Smooth muscle cell (in vitro differentiated cells): ENCODE measurements around the gene COX6B2. TPM values are rescaled to one million over a fixed set of nuclear protein-coding genes. Genes with fewer than 3 reads are reported as not detected.

Experiments used
- DNase-seq: peaks from one replicate; lab custom pipeline; 2025; ENCODE audit not compliant: unreplicated experiment; lab: John Stamatoyannopoulos, UW
- H2AFZ ChIP-seq: fragments of 200-600 bp; sonication (generic); 2 replicates; pipeline ENCODE4 v1.6.0; 2016; ENCODE audit warnings: antibody characterized with exemption, low read depth, mild to moderate bottlenecking
- H3F3A ChIP-seq: fragments of 200-600 bp; sonication (generic); 2 replicates; pipeline ENCODE4 v1.6.0; 2017; ENCODE audit warnings: antibody characterized with exemption, low read depth
- H3K27ac ChIP-seq: fragments of 200-600 bp; sonication (generic); 2 replicates; pipeline ENCODE4 v1.5.1; 2016; ENCODE audit warnings: low read depth, mild to moderate bottlenecking
- H3K27me3 ChIP-seq: fragments of 200-600 bp; sonication (generic); 2 replicates; pipeline ENCODE4 v1.6.1; 2016; ENCODE audit warnings: low read depth, mild to moderate bottlenecking
- H3K36me3 ChIP-seq: fragments of 200-600 bp; sonication (generic); 2 replicates; pipeline ENCODE4 v1.5.1; 2016; ENCODE audit warnings: low read depth
- H3K4me1 ChIP-seq: fragments of 200-600 bp; sonication (generic); 2 replicates; pipeline ENCODE4 v1.5.1; 2016; ENCODE audit warnings: low read depth
- H3K4me2 ChIP-seq: fragments of 200-600 bp; sonication (generic); 2 replicates; pipeline ENCODE4 v1.6.0; 2016; ENCODE audit warnings: mild to moderate bottlenecking
- H3K4me3 ChIP-seq: fragments of 200-600 bp; sonication (generic); 2 replicates; pipeline ENCODE4 v1.5.1; 2016; ENCODE audit warnings: mild to moderate bottlenecking
- H3K79me2 ChIP-seq: fragments of 200-600 bp; sonication (generic); 2 replicates; pipeline ENCODE4 v1.6.0; 2016; ENCODE audit warnings: low read depth, mild to moderate bottlenecking
- H3K9ac ChIP-seq: fragments of 200-600 bp; sonication (generic); 2 replicates; pipeline ENCODE4 v1.6.0; 2016; ENCODE audit warnings: low read depth
- H3K9me3 ChIP-seq: fragments of 200-600 bp; sonication (generic); replicated peaks from 2 replicates; pipeline ENCODE4 v1.5.1; 2016; ENCODE audit warnings: low read depth
- H4K20me1 ChIP-seq: fragments of 200-600 bp; sonication (generic); 2 replicates; pipeline ENCODE4 v1.6.0; 2016; ENCODE audit warnings: low read depth
- CTCF ChIP-seq: fragments of 200-600 bp; sonication (generic); IDR thresholded peaks from 2 replicates; pipeline ENCODE4 v1.5.1; 2017; ENCODE audit warnings: borderline replicate concordance, mild to moderate bottlenecking, antibody characterized with exemption; ENCODE audit not compliant: insufficient read depth, poor library complexity, severe bottlenecking
- WGBS: methylation state at CpG from one replicate; pipeline ENCODE4 v1.1.7; 2016; ENCODE audit warnings: low lambda C conversion rate; 5-methylcytosine and 5-hydroxymethylcytosine counted together
- polyA plus RNA-seq: library from polyadenylated mRNA; unstranded; fragments of >200 nt; fragmentation: Nextera tagmentation; extraction: Ambion mirVana; gene quantifications from 2 replicates; pipeline ENCODE4 v1.2.1, GENCODE V29; 2016
- total RNA-seq: library from RNA; depleted of rRNA; stranded (reverse); fragments of >200 nt; gene quantifications from 2 replicates; pipeline ENCODE4 v1.2.3, GENCODE V29; 2014

The COX6B2 gene
- total and polyA plus RNA-seq, 2 experiments from 2014 or later = 0.18 to 1.7 TPM

DNA sequence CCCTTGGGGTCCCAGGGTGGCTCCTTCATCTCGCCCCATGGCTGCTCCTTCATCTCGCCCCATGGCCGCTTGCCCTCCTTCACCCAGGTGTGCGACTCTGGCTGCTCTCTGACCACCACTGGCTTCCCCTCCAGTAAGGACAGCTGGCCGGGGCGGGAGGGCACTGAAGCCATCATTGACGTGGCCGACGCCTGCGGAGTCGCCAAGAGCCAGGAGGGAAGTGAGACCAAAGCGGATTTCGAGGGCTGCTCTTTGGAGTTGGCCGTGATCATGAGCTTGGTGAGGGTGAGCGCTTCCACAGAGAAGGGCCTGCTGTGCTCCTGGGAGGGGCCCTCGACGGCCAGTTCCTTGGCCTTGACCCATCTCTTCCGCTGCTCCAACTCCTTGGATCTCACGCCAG, 4.0 kb upstream of the COX6B2 start:
- Histone ChIP-seq H3K4me2 (no peak overlapping the region), H4K20me1 (no peaks in the 10 kb centered on the region), H3K36me3 (no peaks in the 10 kb centered on the region), H3K4me1 (peaks cover 6% of the 10 kb centered on the region), H2AFZ (no peak overlapping the region), H3K9ac (no peak overlapping the region), H3K79me2 (no peaks in the 10 kb centered on the region), H3K9me3 (no peaks in the 10 kb centered on the region), H3K27me3 (peaks cover 5% of the 10 kb centered on the region), H3F3A (no peaks in the 10 kb centered on the region), H3K27ac (no peak overlapping the region), H3K4me3 (no peak overlapping the region)
- WGBS = 92% methylated on average over 16 of the region's 19 CpGs
- no peak for DNase-seq
- TF ChIP-seq CTCF = no peak

DNA sequence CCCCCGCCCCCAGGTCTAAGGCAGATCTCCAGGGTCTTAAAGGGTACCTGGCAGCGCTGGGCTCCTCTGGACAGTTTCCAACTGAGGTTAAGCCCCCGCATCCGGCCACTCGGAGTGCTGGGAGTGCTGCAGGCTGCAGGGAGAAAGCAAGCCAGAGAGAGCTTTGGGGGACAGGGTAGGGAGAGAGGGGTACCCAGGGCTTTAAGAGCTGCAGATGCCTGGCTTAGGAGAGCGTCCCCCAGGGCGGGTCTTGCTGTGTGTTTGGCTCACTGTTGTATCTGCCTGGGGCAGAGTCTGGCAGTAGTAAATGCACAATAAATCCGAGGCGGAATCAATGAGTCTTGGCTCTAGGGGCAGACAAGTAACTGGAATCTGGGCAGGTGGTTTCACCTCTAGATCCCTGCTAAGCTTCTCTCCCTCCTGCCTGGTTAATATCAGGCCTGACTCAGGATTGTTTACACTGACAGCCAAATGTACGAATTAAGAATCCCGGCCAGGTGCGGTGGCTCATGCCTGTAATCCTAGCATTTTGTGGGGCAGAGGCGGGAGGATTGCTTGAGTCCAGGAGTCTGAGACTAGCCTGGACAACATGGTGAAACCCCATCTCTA, 798 bp upstream of the COX6B2 start:
- Histone ChIP-seq H3K9me3 (no peaks in the 10 kb centered on the region), H3K79me2 (no peaks in the 10 kb centered on the region), H2AFZ (no peak overlapping the region), H3K27me3 (peaks cover 20% of the 10 kb centered on the region), H3F3A (no peaks in the 10 kb centered on the region), H4K20me1 (no peaks in the 10 kb centered on the region), H3K4me2 (no peak overlapping the region), H3K9ac (no peak overlapping the region), H3K4me3 (no peak overlapping the region), H3K27ac (no peak overlapping the region), H3K4me1 (no peaks in the 10 kb centered on the region), H3K36me3 (no peaks in the 10 kb centered on the region)
- DNase-seq = no peak
- TF ChIP-seq CTCF = no peak
- 40% methylated on average over 13 of the region's 13 CpGs for WGBS

DNA sequence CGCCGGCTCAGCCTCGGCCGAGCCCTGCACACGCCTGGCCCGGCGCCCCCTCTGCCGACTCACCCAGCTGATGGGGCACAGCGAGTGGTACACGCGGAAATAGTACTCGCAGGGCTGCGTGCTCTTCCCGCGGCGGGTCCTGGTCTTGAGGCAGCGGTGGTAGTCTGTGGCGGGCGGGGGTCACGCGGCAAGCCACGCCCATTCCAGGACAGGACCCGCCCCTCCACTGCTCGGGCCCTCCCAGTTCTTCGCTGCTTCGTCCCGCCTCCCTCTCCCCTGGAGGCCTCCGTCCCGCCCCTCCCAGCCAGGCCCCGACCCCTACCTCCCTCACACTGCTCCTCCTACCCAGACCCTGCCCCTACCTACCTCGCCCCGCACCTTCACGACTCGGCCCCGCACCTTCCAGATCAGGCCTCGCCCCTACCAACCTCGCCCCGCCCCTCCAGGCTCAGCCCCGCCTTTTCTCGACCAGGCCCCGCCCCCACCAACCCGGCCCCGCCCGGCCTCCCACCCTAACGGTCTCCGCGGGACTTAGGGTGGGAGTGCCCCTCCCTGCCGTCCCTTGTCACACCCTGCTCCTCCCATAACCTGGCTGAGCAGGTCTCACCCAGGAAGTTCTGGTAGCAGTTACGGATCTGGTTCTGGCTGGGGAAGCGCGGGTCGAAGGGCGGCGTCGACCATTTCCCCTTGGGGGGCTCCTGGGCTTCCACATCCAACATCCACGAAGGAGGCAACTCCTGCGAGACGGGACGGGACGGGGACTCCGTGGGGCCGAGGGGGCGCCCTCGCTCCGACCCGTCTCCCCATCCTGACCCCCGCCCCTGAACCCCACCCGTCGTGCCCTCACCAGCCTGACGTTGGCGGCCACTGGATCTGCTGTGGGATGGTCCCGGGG, 469 bp downstream of the COX6B2 start:
- 3% methylated on average over 43 of the region's 72 CpGs for WGBS
- TF ChIP-seq CTCF = no peak
- H3K4me1 ChIP-seq = no peaks in the 10 kb centered on the region
- DNase-seq = peak; percentile 71
- H3K9ac ChIP-seq = no peak overlapping the region
- H2AFZ ChIP-seq = no peak overlapping the region
- no peaks in the 10 kb centered on the region for H3F3A ChIP-seq
- no peaks in the 10 kb centered on the region for H4K20me1 ChIP-seq
- H3K27ac ChIP-seq = no peak overlapping the region
- no peaks in the 10 kb centered on the region for H3K9me3 ChIP-seq
- H3K36me3 ChIP-seq = no peaks in the 10 kb centered on the region
- H3K4me3 ChIP-seq = peak overlapping the region; percentile 56
- no peaks in the 10 kb centered on the region for H3K79me2 ChIP-seq
- peaks cover 20% of the 10 kb centered on the region for H3K27me3 ChIP-seq
- peak overlapping the region; percentile 91 for H3K4me2 ChIP-seq
